ENCODE data around the gene ZSWIM3.

- TF ChIP-seq POLR2A (IDR thresholded peaks at IDR 0.05) (no peak), CTCF (IDR thresholded peaks at IDR 0.05) (no peak)
These were observed 43.9 kb upstream of the ZSWIM3 start for GRCh38 chr20:45813489-45813888.
